GM06990 (cell line): ENCODE data around the gene FAM83G.

ENCODE experiments used
- DNase-seq: peaks from one replicate; pipeline ENCODE4 v3.0.0-alpha.2; 2011; ENCODE audit not compliant: insufficient read length; ENCODE audit errors: extremely low read depth
- H3K27me3 ChIP-seq: replicated peaks from 2 replicates; pipeline ENCODE4 v1.6.0; 2011; ENCODE audit warnings: low read length; ENCODE audit not compliant: control insufficient read depth, insufficient read depth
- H3K36me3 ChIP-seq: 2 replicates; pipeline ENCODE4 v1.5.1; 2011; ENCODE audit warnings: low read length; ENCODE audit not compliant: control insufficient read depth, insufficient read depth
- H3K4me3 ChIP-seq: replicated peaks from 2 replicates; pipeline ENCODE4 v1.5.1; 2011; ENCODE audit warnings: low read depth, mild to moderate bottlenecking, control low read depth, low read length
- CTCF ChIP-seq: IDR thresholded peaks from 2 replicates; pipeline ENCODE4 v1.5.1; 2011; ENCODE audit warnings: low read length, control low read depth, mild to moderate bottlenecking, inconsistent platforms; ENCODE audit not compliant: insufficient read depth, poor library complexity, severe bottlenecking

FAM83G gene

GRCh38 chr17:18953231-18953728 lies 51.3 kb downstream of the FAM83G start:
- H3K36me3 ChIP-seq: no peaks in the 10 kb centered on the region
- no peak for TF ChIP-seq CTCF

GRCh38 chr17:18951941-18952842 lies 52.4 kb downstream of the FAM83G start, which contains the start of gene SLC5A10:
Gene SLC5A10 (plus strand): TSS chr17:18952165. CDS start chr17:18952206, 41 bp downstream.
- DNase-seq: no peak
- Histone ChIP-seq H3K36me3 (no peaks in the 10 kb centered on the region), H3K27me3 (no peaks in the 10 kb centered on the region), H3K4me3 (no peak within 1 kb of the TSS)
- TF ChIP-seq CTCF: peak; percentile 29

More at GRCh38 chr17:18953231-18953728, 51.3 kb downstream of the FAM83G start:
- no peak for DNase-seq
- Histone ChIP-seq H3K27me3 (no peaks in the 10 kb centered on the region), H3K4me3 (no peak overlapping the region)

- DNase-seq: no peak
- no peaks in the 10 kb centered on the region for H3K36me3 ChIP-seq
- H3K4me3 ChIP-seq: no peak overlapping the region
- H3K27me3 ChIP-seq: no peaks in the 10 kb centered on the region
- no peak for TF ChIP-seq CTCF
Observed at GRCh38 chr17:18950944-18951905, 53.3 kb downstream of the FAM83G start.

- Histone ChIP-seq H3K27me3 (no peaks in the 10 kb centered on the region), H3K36me3 (no peaks in the 10 kb centered on the region), H3K4me3 (no peak overlapping the region)
- no peak for TF ChIP-seq CTCF
- no peak for DNase-seq
Observed at GRCh38 chr17:18950346-18950745, 54.2 kb downstream of the FAM83G start.

GRCh38 chr17:18949566-18949965 lies 55.0 kb downstream of the FAM83G start:
- Histone ChIP-seq H3K27me3 (no peaks in the 10 kb centered on the region), H3K36me3 (no peaks in the 10 kb centered on the region), H3K4me3 (no peak overlapping the region)
- no peak for TF ChIP-seq CTCF
- DNase-seq: no peak
